Stimulated activated CD8-positive, alpha-beta memory T cell treated with anti-CD3 and anti-CD28 coated beads, Interleukin-2, amount 100 ng/mL, for 1 hour (primary cell): ENCODE measurements around the gene TP73.
"Not testable (repeated sequence)": the region's sequence is repeated elsewhere in the genome, so short reads cannot be mapped to it uniquely, and the experiment has no call there.

Experiments used
- DNase-seq, 2 donors: peaks; one replicate each; pipeline ENCODE4 v3.0.0-alpha.2; 2020; ENCODE audit warnings: low read depth in 2 of 2

Gene TP73

GRCh38 chr1:3618881-3619671, 33.2 kb upstream of the TP73 start:
- peak; percentile 56 to 60 for DNase-seq

DNA sequence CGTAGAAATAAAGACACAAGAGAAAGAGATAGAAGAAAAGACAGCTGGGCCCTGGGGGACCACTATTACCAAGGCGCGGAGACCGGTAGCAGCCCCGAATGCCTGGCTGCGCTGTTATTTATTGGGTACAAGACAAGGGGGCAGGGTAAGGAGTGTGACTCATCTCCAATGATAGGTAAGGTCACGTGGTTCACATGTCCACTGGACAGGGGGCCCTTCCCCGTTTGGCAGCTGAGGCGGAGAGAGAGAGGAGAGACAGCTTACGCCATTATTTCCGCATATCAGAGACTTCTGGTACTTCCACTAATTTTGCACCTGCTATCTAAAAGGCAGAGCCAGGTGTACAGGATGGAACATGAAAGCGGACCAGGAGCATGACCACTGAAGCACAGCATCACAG, 31.6 kb upstream of the TP73 start:
- DNase-seq, result no peak

DNA sequence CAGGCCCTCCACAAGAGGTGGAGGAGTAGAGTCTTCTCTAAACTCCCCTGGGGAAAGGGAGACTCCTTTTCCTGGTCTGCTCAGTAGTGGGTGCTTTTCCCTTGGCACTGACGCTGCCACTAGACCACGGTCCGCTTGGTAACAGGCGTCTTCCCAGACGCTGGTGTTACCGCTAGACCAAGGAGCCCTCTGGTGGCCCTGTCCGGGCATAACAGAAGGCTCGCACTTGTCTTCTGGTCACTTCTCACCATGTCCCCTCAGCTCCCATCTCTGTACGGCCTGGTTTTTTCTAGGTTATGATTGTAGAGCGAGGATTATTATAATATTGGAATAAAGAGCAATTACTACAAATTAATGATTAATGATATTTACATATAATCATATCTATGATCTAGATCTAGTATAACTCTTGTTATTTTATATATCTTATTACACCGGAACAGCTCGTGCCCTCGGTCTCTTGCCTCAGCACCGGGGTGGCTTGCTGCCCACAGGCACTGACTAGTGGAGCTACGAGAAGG, 31.1 kb upstream of the TP73 start:
- DNase-seq, result not testable (repeated sequence)

GRCh38 chr1:3622102-3622501, 30.2 kb upstream of the TP73 start:
- not testable (repeated sequence) for DNase-seq

GRCh38 chr1:3623441-3624199, 28.7 kb upstream of the TP73 start:
- DNase-seq, result no peak

DNA sequence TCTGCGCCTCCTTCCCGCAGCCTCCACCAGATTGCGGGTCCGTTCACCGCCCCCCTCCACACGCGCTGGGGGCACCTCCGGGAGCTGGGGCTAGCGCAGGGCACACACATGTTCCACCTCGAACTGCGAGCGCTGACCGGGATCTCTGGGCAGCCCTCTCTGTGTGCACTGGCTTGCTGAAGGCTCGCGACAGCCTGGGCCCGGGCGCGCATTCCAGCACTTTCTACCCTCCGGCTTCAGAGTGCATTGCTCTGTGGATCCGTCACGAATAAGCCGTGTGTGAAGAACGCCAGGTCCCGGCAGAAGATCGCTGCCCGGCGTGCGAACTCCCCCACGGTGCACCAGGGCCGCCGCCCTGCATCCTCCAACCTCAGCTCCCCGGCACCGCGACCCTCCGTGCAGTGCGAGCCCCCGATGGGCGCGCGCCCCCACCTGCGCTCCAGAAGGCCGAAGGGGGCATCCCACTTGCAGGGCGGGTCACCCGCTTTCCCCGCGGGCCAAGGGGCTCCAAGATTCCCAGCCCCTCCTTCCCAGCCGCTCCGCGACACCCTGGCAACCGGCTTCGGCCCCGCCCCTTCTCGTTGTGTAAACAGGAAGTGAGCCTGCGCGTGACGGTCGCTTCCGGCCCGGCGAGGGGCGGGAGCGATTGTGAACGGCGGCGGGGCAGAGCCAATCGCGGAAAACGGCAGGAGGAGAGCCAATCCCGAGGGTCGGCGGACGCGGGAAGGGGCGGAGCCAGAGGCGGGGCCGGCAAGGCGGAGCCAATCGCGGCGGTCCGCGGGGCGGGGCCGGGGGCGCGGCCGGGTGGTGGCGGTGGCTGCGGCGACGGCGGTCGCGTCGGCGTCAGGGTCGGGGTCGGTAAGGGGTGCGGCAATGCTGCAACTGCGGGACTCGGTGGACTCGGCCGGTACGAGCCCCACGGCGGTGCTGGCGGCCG, 27.8 kb upstream of the TP73 start, which contains the start of gene TPRG1L:
TPRG1L (plus strand) TSS at position 816 of the 937 bp plus-strand sequence; CDS start at position 874, 58 bp downstream.
- DNase-seq, result peak; percentile 96 to 97

- DNase-seq, result no peak
Observed at GRCh38 chr1:3625151-3625907, 27.0 kb upstream of the TP73 start.

GRCh38 chr1:3626025-3626424, 26.3 kb upstream of the TP73 start:
- DNase-seq, result no peak

- DNase-seq, result no peak
Observed at GRCh38 chr1:3627515-3628253, 24.6 kb upstream of the TP73 start.

GRCh38 chr1:3628445-3628844, 23.9 kb upstream of the TP73 start:
- DNase-seq, result no peak

DNA sequence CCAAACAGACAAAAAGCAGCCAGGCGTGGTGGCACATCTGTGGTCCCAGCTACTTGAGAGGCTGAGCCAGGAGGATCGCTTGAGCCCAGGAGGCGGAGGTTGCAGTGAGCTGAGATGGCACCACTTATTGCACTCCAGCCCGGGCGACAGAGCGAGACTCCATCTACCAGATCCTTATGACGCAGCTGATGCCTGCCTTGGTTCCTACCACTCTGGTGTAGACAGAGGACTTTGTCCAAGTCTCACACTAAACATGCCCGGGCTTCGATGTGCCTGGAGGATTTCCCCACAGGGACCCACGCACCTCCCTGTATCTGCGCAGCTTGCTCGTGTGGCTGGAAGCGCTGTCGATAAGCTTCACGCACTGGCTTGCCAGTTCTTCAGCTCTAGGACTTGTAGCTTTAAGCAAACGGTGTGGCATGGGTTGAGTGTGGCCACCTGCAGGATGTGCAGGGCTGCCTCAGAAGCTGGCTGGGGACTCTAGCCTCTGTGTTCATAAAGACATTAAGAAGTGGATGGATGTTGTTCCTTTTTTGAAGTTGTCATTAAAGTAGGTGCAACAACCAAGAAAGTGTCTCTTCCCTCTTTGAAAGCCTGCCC, 22.7 kb upstream of the TP73 start:
- DNase-seq, result no peak

DNA sequence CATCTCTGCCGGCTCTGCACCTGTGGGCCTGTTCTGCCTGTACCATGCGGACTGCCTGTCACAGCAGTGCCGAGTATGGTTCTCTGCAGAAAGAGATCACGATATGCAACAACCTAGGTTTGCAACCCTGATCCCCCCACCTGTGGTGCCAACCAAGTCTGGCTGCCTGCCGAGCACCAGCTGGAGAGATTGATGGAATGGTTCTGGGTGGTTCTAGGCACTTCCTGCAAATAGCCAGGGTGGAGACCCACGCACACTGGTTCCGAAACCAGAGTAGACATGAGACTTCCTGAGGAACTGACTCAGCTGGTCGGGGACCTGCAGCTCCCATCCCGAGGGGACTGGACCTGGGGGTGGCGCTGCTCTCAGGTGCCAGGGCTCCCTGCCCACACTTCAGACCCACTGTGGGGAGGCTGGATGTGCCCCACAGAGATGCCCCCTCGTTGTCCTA, 22.1 kb upstream of the TP73 start:
- DNase-seq, result no peak

DNA sequence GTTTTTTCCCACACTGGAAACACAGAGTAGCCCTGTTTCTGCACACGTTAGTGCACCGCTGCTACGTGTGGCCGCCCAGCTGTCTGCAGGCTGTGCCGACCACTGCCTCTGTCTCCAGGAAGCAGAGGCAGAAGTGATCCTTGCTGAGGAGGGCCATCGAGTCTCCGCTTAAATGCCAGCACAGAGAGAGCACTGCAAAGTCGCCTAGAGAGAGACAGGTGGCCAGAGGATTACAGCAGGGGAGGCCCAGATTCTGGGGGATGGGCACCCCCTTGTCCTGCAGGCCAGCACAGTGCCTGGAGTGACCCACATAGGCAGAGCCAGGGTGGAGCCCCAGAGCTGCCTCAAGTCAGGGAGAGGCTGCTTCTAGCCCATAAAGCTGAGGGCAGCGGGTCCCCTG, 21.4 kb upstream of the TP73 start:
- DNase-seq, result no peak

GRCh38 chr1:3631320-3632260, 20.7 kb upstream of the TP73 start:
- no peak for DNase-seq

DNA sequence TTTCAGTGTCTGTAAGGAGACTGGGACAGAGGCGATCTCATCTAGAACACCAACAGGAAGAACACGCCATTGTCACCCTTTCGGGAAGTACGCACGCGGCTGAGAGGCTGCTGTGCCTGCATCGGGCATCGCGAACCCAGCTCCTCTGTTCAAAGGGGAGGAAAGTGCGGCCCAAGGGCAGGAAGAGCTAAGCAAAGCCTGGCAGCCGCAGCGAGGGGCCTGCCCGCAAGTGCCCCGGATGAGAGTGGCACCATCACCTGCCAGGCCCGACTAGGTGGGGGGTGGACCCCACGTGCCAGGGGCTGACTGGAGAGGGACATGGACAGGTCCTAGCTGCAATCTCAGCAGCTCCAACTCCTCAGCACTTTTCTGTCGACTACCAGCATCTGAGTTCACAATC, 20.0 kb upstream of the TP73 start:
- no peak for DNase-seq

- no peak for DNase-seq
Observed at GRCh38 chr1:3632716-3633343, 19.5 kb upstream of the TP73 start.

- no peak for DNase-seq
Observed at GRCh38 chr1:3633344-3634058, 18.8 kb upstream of the TP73 start.
